ENCODE measurements around the gene ZNF484. TPM values are rescaled to one million over a fixed set of nuclear protein-coding genes. Genes with fewer than 3 reads are reported as not detected.
"Not testable (repeated sequence)": the region's sequence is repeated elsewhere in the genome, so short reads cannot be mapped to it uniquely, and the experiment has no call there.

ZNF484 gene
- total and polyA plus RNA-seq, 3 experiments from 2014 or later: 4.0 to 9.0 (median 8.8) TPM

- Mint-ChIP-seq H3K27me3 (peaks cover 45 to 69% of the 10 kb centered on the region in 2 donors), H3K4me1 (peaks cover 13 to 24% (median 17%) of the 10 kb centered on the region in 3 donors), H3K4me3 (peak overlapping the region; percentile 25 to 91 (median 85))
- POLR2A ChIA-PET; H3K36me3 Mint-ChIP-seq; H3K9me3 Mint-ChIP-seq; H3K27ac Mint-ChIP-seq; H3K9me3 ChIP-seq (ENCODE audit: low read length); H3K36me3 ChIP-seq (ENCODE audit: insufficient read depth, low read length); H3K4me3 ChIP-seq (ENCODE audit: low read length); H3K27ac ChIP-seq (ENCODE audit: low read depth, low read length): not testable (repeated sequence)
- Histone ChIP-seq H3K4me1 (ENCODE audit: insufficient read depth, low read length) (peaks cover 24% of the 10 kb centered on the region), H3K27me3 (ENCODE audit: insufficient read depth, low read length, poor library complexity, severe bottlenecking) (peaks cover 50% of the 10 kb centered on the region)
- peak in 1 of 5 donors; percentile 6 for DNase-seq
- CTCF ChIA-PET: interaction anchor here (1.1 kb wide), 2 partner anchors 11 to 144 kb away, joined by 3 read pairs; no protein-coding TSS in a partner anchor
Measured at GRCh38 chr9:92809629-92810326, 68.1 kb downstream of the ZNF484 start.

GRCh38 chr9:92808726-92809451 lies 68.9 kb downstream of the ZNF484 start:
- peak; percentile 21 to 65 (median 38) for DNase-seq
- H3K4me1 ChIP-seq (ENCODE audit: insufficient read depth, low read length): peaks cover 24% of the 10 kb centered on the region
- H3K36me3 ChIP-seq (ENCODE audit: insufficient read depth, low read length): no peaks in the 10 kb centered on the region
- H3K9me3 Mint-ChIP-seq: peaks cover 0 to 2% (median 0%) of the 10 kb centered on the region in 5 donors
- peaks cover 13 to 24% (median 17%) of the 10 kb centered on the region in 3 donors for H3K4me1 Mint-ChIP-seq
- H3K27me3 Mint-ChIP-seq: peaks cover 45 to 61% of the 10 kb centered on the region in 2 donors
- ChIA-PET POLR2A (no interaction called here), CTCF (interaction anchor here (1.0 to 1.6 kb wide), 5 partner anchors 10 to 148 kb away, joined by 3 to 4 read pairs (median 3); no protein-coding TSS in a partner anchor)
- H3K4me3 ChIP-seq (ENCODE audit: low read length): peak overlapping the region; percentile 29
- H3K27ac ChIP-seq (ENCODE audit: low read depth, low read length): no peak overlapping the region
- H3K9me3 ChIP-seq (ENCODE audit: low read length): no peaks in the 10 kb centered on the region
- H3K4me3 Mint-ChIP-seq: peak overlapping the region; percentile 34 to 91 (median 85)
- H3K27me3 ChIP-seq (ENCODE audit: insufficient read depth, low read length, poor library complexity, severe bottlenecking): peaks cover 55% of the 10 kb centered on the region
- peak overlapping the region in 2 of 8 donors; percentile 54 to 72 for H3K27ac Mint-ChIP-seq
- no peaks in the 10 kb centered on the region for H3K36me3 Mint-ChIP-seq

GRCh38 chr9:92807757-92808725 lies 69.8 kb downstream of the ZNF484 start:
- Mint-ChIP-seq H3K27ac (no peak overlapping the region), H3K27me3 (peaks cover 37 to 53% of the 10 kb centered on the region in 2 donors), H3K36me3 (no peaks in the 10 kb centered on the region), H3K4me1 (peaks cover 13 to 24% (median 17%) of the 10 kb centered on the region in 3 donors), H3K9me3 (peaks cover 0 to 2% (median 0%) of the 10 kb centered on the region in 5 donors), H3K4me3 (peak overlapping the region; percentile 34 to 85 (median 81))
- POLR2A ChIA-PET: no interaction called here
- no peaks in the 10 kb centered on the region for H3K9me3 ChIP-seq (ENCODE audit: low read length)
- H3K27me3 ChIP-seq (ENCODE audit: insufficient read depth, low read length, poor library complexity, severe bottlenecking): peaks cover 50% of the 10 kb centered on the region
- peak in 4 of 5 donors; percentile 7 to 51 (median 31) for DNase-seq
- CTCF ChIA-PET: interaction anchor here (1.0 to 1.6 kb wide), 4 partner anchors 12 to 149 kb away, joined by 3 to 4 read pairs (median 4); no protein-coding TSS in a partner anchor
- peak overlapping the region; percentile 28 for H3K4me3 ChIP-seq (ENCODE audit: low read length)
- no peak overlapping the region for H3K27ac ChIP-seq (ENCODE audit: low read depth, low read length)
- H3K36me3 ChIP-seq (ENCODE audit: insufficient read depth, low read length): no peaks in the 10 kb centered on the region
- H3K4me1 ChIP-seq (ENCODE audit: insufficient read depth, low read length): peaks cover 24% of the 10 kb centered on the region

- Mint-ChIP-seq H3K27me3 (peaks cover 31 to 48% of the 10 kb centered on the region in 2 donors), H3K9me3 (peaks cover 0 to 2% (median 0%) of the 10 kb centered on the region in 5 donors), H3K4me3 (peak overlapping the region; percentile 26 to 77 (median 54)), H3K27ac (no peak overlapping the region), H3K36me3 (no peaks in the 10 kb centered on the region), H3K4me1 (peaks cover 13 to 24% (median 17%) of the 10 kb centered on the region in 3 donors)
- peaks cover 48% of the 10 kb centered on the region for H3K27me3 ChIP-seq (ENCODE audit: insufficient read depth, low read length, poor library complexity, severe bottlenecking)
- ChIA-PET POLR2A (no interaction called here), CTCF (interaction anchor here (1.0 to 1.6 kb wide), 2 partner anchors 16 to 150 kb away, joined by 3 read pairs; no protein-coding TSS in a partner anchor)
- no peak overlapping the region for H3K4me3 ChIP-seq (ENCODE audit: low read length)
- H3K4me1 ChIP-seq (ENCODE audit: insufficient read depth, low read length): peaks cover 24% of the 10 kb centered on the region
- no peak overlapping the region for H3K27ac ChIP-seq (ENCODE audit: low read depth, low read length)
- H3K36me3 ChIP-seq (ENCODE audit: insufficient read depth, low read length): no peaks in the 10 kb centered on the region
- DNase-seq: peak in 1 of 5 donors; percentile 12
- no peaks in the 10 kb centered on the region for H3K9me3 ChIP-seq (ENCODE audit: low read length)
Measured at GRCh38 chr9:92807031-92807756, 70.6 kb downstream of the ZNF484 start.

- H3K27ac ChIP-seq (ENCODE audit: low read depth, low read length): no peak overlapping the region
- no peaks in the 10 kb centered on the region for H3K9me3 Mint-ChIP-seq
- no peak overlapping the region for H3K4me3 Mint-ChIP-seq
- DNase-seq: no peak
- peaks cover 24 to 30% of the 10 kb centered on the region in 2 donors for H3K27me3 Mint-ChIP-seq
- no peak overlapping the region for H3K27ac Mint-ChIP-seq
- H3K4me1 ChIP-seq (ENCODE audit: insufficient read depth, low read length): peaks cover 21% of the 10 kb centered on the region
- ChIA-PET POLR2A (no interaction called here), CTCF (no interaction called here)
- H3K9me3 ChIP-seq (ENCODE audit: low read length): no peaks in the 10 kb centered on the region
- peaks cover 32% of the 10 kb centered on the region for H3K27me3 ChIP-seq (ENCODE audit: insufficient read depth, low read length, poor library complexity, severe bottlenecking)
- H3K4me3 ChIP-seq (ENCODE audit: low read length): no peak overlapping the region
- no peaks in the 10 kb centered on the region for H3K36me3 ChIP-seq (ENCODE audit: insufficient read depth, low read length)
- peaks cover 10 to 19% (median 11%) of the 10 kb centered on the region in 3 donors for H3K4me1 Mint-ChIP-seq
- H3K36me3 Mint-ChIP-seq: no peaks in the 10 kb centered on the region
Measured at GRCh38 chr9:92804727-92805126, 73.1 kb downstream of the ZNF484 start.

GRCh38 chr9:92798358-92798757 lies 79.5 kb downstream of the ZNF484 start:
- CTCF ChIA-PET: interaction anchor here (0.7 to 1.1 kb wide), 2 partner anchors 7 to 11 kb away, joined by 3 read pairs; no protein-coding TSS in a partner anchor

GRCh38 chr9:92796337-92796804 lies 81.5 kb downstream of the ZNF484 start:
- H3K4me3 Mint-ChIP-seq; POLR2A ChIA-PET; H3K27me3 ChIP-seq (ENCODE audit: insufficient read depth, low read length, poor library complexity, severe bottlenecking); H3K36me3 ChIP-seq (ENCODE audit: insufficient read depth, low read length); H3K36me3 Mint-ChIP-seq; H3K4me3 ChIP-seq (ENCODE audit: low read length); H3K9me3 Mint-ChIP-seq; H3K9me3 ChIP-seq (ENCODE audit: low read length); H3K4me1 Mint-ChIP-seq; DNase-seq; H3K4me1 ChIP-seq (ENCODE audit: insufficient read depth, low read length); H3K27ac ChIP-seq (ENCODE audit: low read depth, low read length): not testable (repeated sequence)
- CTCF ChIA-PET: interaction anchor here (0.8 to 1.6 kb wide), 2 partner anchors 12 to 80 kb away, joined by 3 to 4 read pairs; no protein-coding TSS in a partner anchor
- Mint-ChIP-seq H3K27me3 (peaks cover 11 to 49% of the 10 kb centered on the region in 2 donors), H3K27ac (peak overlapping the region in 2 of 8 donors; percentile 12 to 51)

More at GRCh38 chr9:92798358-92798757, 79.5 kb downstream of the ZNF484 start:
- no peak overlapping the region for H3K4me3 ChIP-seq (ENCODE audit: low read length)
- H3K27me3 ChIP-seq (ENCODE audit: insufficient read depth, low read length, poor library complexity, severe bottlenecking): no peaks in the 10 kb centered on the region
- POLR2A ChIA-PET: no interaction called here
- H3K36me3 ChIP-seq (ENCODE audit: insufficient read depth, low read length): no peaks in the 10 kb centered on the region
- Mint-ChIP-seq H3K4me3 (no peak overlapping the region), H3K27me3 (peaks cover 11 to 52% of the 10 kb centered on the region in 2 donors), H3K27ac (no peak overlapping the region), H3K9me3 (no peaks in the 10 kb centered on the region), H3K4me1 (no peaks in the 10 kb centered on the region), H3K36me3 (no peaks in the 10 kb centered on the region)
- no peaks in the 10 kb centered on the region for H3K9me3 ChIP-seq (ENCODE audit: low read length)
- H3K27ac ChIP-seq (ENCODE audit: low read depth, low read length): no peak overlapping the region
- no peak for DNase-seq
- H3K4me1 ChIP-seq (ENCODE audit: insufficient read depth, low read length): no peaks in the 10 kb centered on the region

All from CD8-positive, alpha-beta memory T cell (primary cell).